HG03432 (cell line): ENCODE data around the gene EIF4G2.
"Not testable (repeated sequence)": the region's sequence is repeated elsewhere in the genome, so short reads cannot be mapped to it uniquely, and the experiment has no call there.

Experiments
- ATAC-seq: cut with Tn5 transposase; IDR thresholded peaks from one replicate; pipeline ENCODE4 v1.9.1; 2021; ENCODE audit warnings: mild to moderate bottlenecking, moderate library complexity; ENCODE audit not compliant: unreplicated experiment

The EIF4G2 gene

GRCh38 chr11:10808553-10809372 is at the start of gene EIF4G2:
Gene EIF4G2, minus strand, starts transcription at chr11:10808926.
- peak; percentile 95 for ATAC-seq

GRCh38 chr11:10857709-10858438 is 49.1 kb upstream of the EIF4G2 start, which contains the start of gene ZBED5:
Gene ZBED5, minus strand, starts transcription at chr11:10858053. Its CDS starts 3,108 bp downstream, at chr11:10854945.
- peak; percentile 93 for ATAC-seq

GRCh38 chr11:10857459-10857708 is 48.7 kb upstream of the EIF4G2 start:
- peak; percentile 19 for ATAC-seq

- peak; percentile 2 for ATAC-seq
These were observed 48.1 kb upstream of the EIF4G2 start for GRCh38 chr11:10856689-10857458.

GRCh38 chr11:10855295-10855694 is 46.6 kb upstream of the EIF4G2 start:
- ATAC-seq = no peak

- ATAC-seq = no peak
These were observed 39.5 kb upstream of the EIF4G2 start for GRCh38 chr11:10847960-10848860.

- no peak for ATAC-seq
These were observed 37.9 kb upstream of the EIF4G2 start for GRCh38 chr11:10846660-10847059.

GRCh38 chr11:10845589-10845988 is 36.9 kb upstream of the EIF4G2 start:
- ATAC-seq = no peak

- no peak for ATAC-seq
These were observed 36.1 kb upstream of the EIF4G2 start for GRCh38 chr11:10844796-10845195.

GRCh38 chr11:10844356-10844755 is 35.6 kb upstream of the EIF4G2 start:
- no peak for ATAC-seq

- no peak for ATAC-seq
These were observed 30.2 kb upstream of the EIF4G2 start for GRCh38 chr11:10838881-10839280.

- no peak for ATAC-seq
These were observed 29.4 kb upstream of the EIF4G2 start for GRCh38 chr11:10838083-10838482.

GRCh38 chr11:10836884-10837283 is 28.2 kb upstream of the EIF4G2 start:
- ATAC-seq = not testable (repeated sequence)

GRCh38 chr11:10829139-10829538 is 20.4 kb upstream of the EIF4G2 start:
- ATAC-seq = no peak

- ATAC-seq = no peak
These were observed 19.7 kb upstream of the EIF4G2 start for GRCh38 chr11:10828402-10828801.

GRCh38 chr11:10824888-10825287 is 16.2 kb upstream of the EIF4G2 start:
- peak; percentile 76 for ATAC-seq

GRCh38 chr11:10823152-10823579 is 14.4 kb upstream of the EIF4G2 start:
- no peak for ATAC-seq

GRCh38 chr11:10822491-10822890 is 13.8 kb upstream of the EIF4G2 start:
- ATAC-seq = not testable (repeated sequence)

- ATAC-seq = no peak
These were observed 9.9 kb upstream of the EIF4G2 start for GRCh38 chr11:10818594-10818993.

- no peak for ATAC-seq
These were observed 5.2 kb upstream of the EIF4G2 start for GRCh38 chr11:10813945-10814344.
